Keratinocyte (primary cell): Measurements from ENCODE around the gene HOXD8.
A peak's percentile ranks its signal among the peaks of the same experiment; 100 is the strongest.

Experiments
- CTCF ChIP-seq, 3 experiments: IDR thresholded peaks in 1 of 3; conservative IDR thresholded peaks in 1 of 3; optimal IDR thresholded peaks in 1 of 3; 2 replicates in 2 of 3; 3 replicates in 1 of 3; pipeline versions ENCODE3 to v1.5.1; 2011; ENCODE audit warnings: low read length in 3 of 3, mild to moderate bottlenecking in 3 of 3, moderate library complexity in 2 of 3, control low read depth in 1 of 3, inconsistent platforms in 1 of 3; ENCODE audit not compliant: insufficient read depth in 2 of 3; ENCODE audit errors: extremely low read depth in 1 of 3
- EZH2 ChIP-seq: IDR thresholded peaks from one replicate; pipeline ENCODE4 v1.6.1; 2012; ENCODE audit warnings: inconsistent platforms, mild to moderate bottlenecking, low read length, moderate library complexity

- TF ChIP-seq CTCF (optimal IDR thresholded peaks at IDR 0.05 in 1 of 3, IDR thresholded peaks at IDR 0.05 in 1 of 3, conservative IDR thresholded peaks at IDR 0.05 in 1 of 3; ENCODE audit: extremely low read depth in 1 of 3, insufficient read depth in 2 of 3, low read length in 3 of 3) (peak; percentile 32 to 66 (median 52)), EZH2 (no peak)
Measured at GRCh38 chr2:176079831-176080539, 49.5 kb upstream of the HOXD8 start.
